ENCODE measurements around the gene KYAT1.

The KYAT1 gene

GRCh38 chr9:128841694-128842492, 39.9 kb downstream of the KYAT1 start:
- no peaks in the 10 kb centered on the region for H3F3A ChIP-seq (ENCODE audit: insufficient read depth, low read length)
- 0 out of 2 replicates have a peak, but pooled peaks cover 7% of the 10 kb centered on the region for H3K36me3 ChIP-seq (ENCODE audit: insufficient read depth, low read length)
- H3K4me2 ChIP-seq (ENCODE audit: low read length), result no peak overlapping the region
- no peaks in the 10 kb centered on the region for H3K79me2 ChIP-seq (ENCODE audit: insufficient read depth, low read length)
- no peaks in the 10 kb centered on the region for H3K9me3 ChIP-seq (ENCODE audit: low read length)
- no peaks in the 10 kb centered on the region for H3K9me2 ChIP-seq (ENCODE audit: low read depth, low read length)
- no peaks in the 10 kb centered on the region for H3K27me3 ChIP-seq (ENCODE audit: insufficient read depth, low read length)
- H3K4me1 ChIP-seq (ENCODE audit: insufficient read depth, low read length, severe bottlenecking), result no peaks in the 10 kb centered on the region
- H2AFZ ChIP-seq (ENCODE audit: low read length), result no peak overlapping the region
- no peak overlapping the region for H3K27ac ChIP-seq (ENCODE audit: low read depth, low read length, poor library complexity, severe bottlenecking)
- H4K20me1 ChIP-seq (ENCODE audit: insufficient read depth, low read length), result no peaks in the 10 kb centered on the region
- no peak overlapping the region for H3K4me3 ChIP-seq (ENCODE audit: low read depth, low read length, poor library complexity, severe bottlenecking)
- H3K9ac ChIP-seq (ENCODE audit: low read length), result no peak overlapping the region
- no peak for TF ChIP-seq EZH2 (IDR thresholded peaks at IDR 0.05; ENCODE audit: borderline replicate concordance, low read length)
- TF ChIP-seq CTCF (IDR thresholded peaks at IDR 0.05; ENCODE audit: low read length), result no peak

- Histone ChIP-seq H4K20me1 (ENCODE audit: insufficient read depth, low read length) (no peaks in the 10 kb centered on the region), H3K4me1 (ENCODE audit: insufficient read depth, low read length, severe bottlenecking) (no peaks in the 10 kb centered on the region), H3K27ac (ENCODE audit: low read depth, low read length, poor library complexity, severe bottlenecking) (no peak overlapping the region), H3K36me3 (ENCODE audit: insufficient read depth, low read length) (peaks cover 11% of the 10 kb centered on the region; the same call in 1 of the 2 replicates), H3K9ac (ENCODE audit: low read length) (no peak overlapping the region), H3K9me2 (ENCODE audit: low read depth, low read length) (no peaks in the 10 kb centered on the region), H3K9me3 (ENCODE audit: low read length) (no peaks in the 10 kb centered on the region), H3K27me3 (ENCODE audit: insufficient read depth, low read length) (no peaks in the 10 kb centered on the region), H3K4me2 (ENCODE audit: low read length) (no peak overlapping the region), H3K4me3 (ENCODE audit: low read depth, low read length, poor library complexity, severe bottlenecking) (no peak overlapping the region), H3K79me2 (ENCODE audit: insufficient read depth, low read length) (no peaks in the 10 kb centered on the region), H3F3A (ENCODE audit: insufficient read depth, low read length) (no peaks in the 10 kb centered on the region), H2AFZ (ENCODE audit: low read length) (no peak overlapping the region)
- TF ChIP-seq CTCF (IDR thresholded peaks at IDR 0.05; ENCODE audit: low read length) (no peak), EZH2 (IDR thresholded peaks at IDR 0.05; ENCODE audit: borderline replicate concordance, low read length) (no peak)
Measured at GRCh38 chr9:128840524-128840923, 41.2 kb downstream of the KYAT1 start.

- H3K4me2 ChIP-seq (ENCODE audit: low read length), result no peak overlapping the region
- no peaks in the 10 kb centered on the region for H3K4me1 ChIP-seq (ENCODE audit: insufficient read depth, low read length, severe bottlenecking)
- no peaks in the 10 kb centered on the region for H3K27me3 ChIP-seq (ENCODE audit: insufficient read depth, low read length)
- H3K9me2 ChIP-seq (ENCODE audit: low read depth, low read length), result no peaks in the 10 kb centered on the region
- peaks cover 11% of the 10 kb centered on the region; the same call in 1 of the 2 replicates for H3K36me3 ChIP-seq (ENCODE audit: insufficient read depth, low read length)
- H3K9me3 ChIP-seq (ENCODE audit: low read length), result no peaks in the 10 kb centered on the region
- no peaks in the 10 kb centered on the region for H3K79me2 ChIP-seq (ENCODE audit: insufficient read depth, low read length)
- no peaks in the 10 kb centered on the region for H4K20me1 ChIP-seq (ENCODE audit: insufficient read depth, low read length)
- TF ChIP-seq CTCF (IDR thresholded peaks at IDR 0.05; ENCODE audit: low read length), result no peak
- TF ChIP-seq EZH2 (IDR thresholded peaks at IDR 0.05; ENCODE audit: borderline replicate concordance, low read length), result no peak
- no peak overlapping the region for H3K9ac ChIP-seq (ENCODE audit: low read length)
- H3K27ac ChIP-seq (ENCODE audit: low read depth, low read length, poor library complexity, severe bottlenecking), result no peak overlapping the region
- no peak overlapping the region for H2AFZ ChIP-seq (ENCODE audit: low read length)
- no peaks in the 10 kb centered on the region for H3F3A ChIP-seq (ENCODE audit: insufficient read depth, low read length)
- H3K4me3 ChIP-seq (ENCODE audit: low read depth, low read length, poor library complexity, severe bottlenecking), result no peak overlapping the region
Measured at GRCh38 chr9:128838338-128838737, 43.4 kb downstream of the KYAT1 start.
